SK-N-SH (cell line): ENCODE data around the gene HMGN2. TPM values are rescaled to one million over a fixed set of nuclear protein-coding genes. Genes with fewer than 3 reads are reported as not detected.

Experiments used
- CTCF ChIA-PET: fragments of 300-600, 350-600 bp; formaldehyde crosslinking; extraction: SDS; loops from one replicate; lab custom pipeline; 2021; lab: Yijun Ruan, JAX
- POLR2A ChIA-PET: fragments of 350-600 bp; sonication (Branson Sonifier 250); formaldehyde crosslinking; extraction: SDS; loops from one replicate; lab custom pipeline; 2020; ENCODE audit warnings: antibody characterized with exemption, inconsistent platforms; lab: Yijun Ruan, JAX
- DNase-seq: peaks from one replicate; pipeline ENCODE4 v3.0.0; 2012
- H2AFZ ChIP-seq: fragments of 200-600 bp; sonication (generic); 2 replicates; pipeline ENCODE4 v1.8.1; 2016; ENCODE audit warnings: antibody characterized with exemption, mild to moderate bottlenecking, low read depth
- H3F3A ChIP-seq: fragments of 200-600 bp; sonication (generic); replicated peaks from 2 replicates; pipeline ENCODE3; 2016; ENCODE audit warnings: antibody characterized with exemption, mild to moderate bottlenecking; ENCODE audit not compliant: insufficient read depth
- H3K27ac ChIP-seq, 2 experiments: fragments of 200-500 bp in 1 of 2; fragments of 200-600 bp in 1 of 2; sonication (Bioruptor generic) in 1 of 2; sonication (generic), shearing (Covaris generic) in 1 of 2; 2 replicates each; pipeline versions ENCODE4 v1.5.1 to v1.6.1; 2014 to 2016; ENCODE audit warnings: low read depth in 2 of 2, inconsistent platforms in 1 of 2, low read length in 1 of 2, mild to moderate bottlenecking in 1 of 2, mixed read lengths in 1 of 2
- H3K27me3 ChIP-seq: fragments of 200-600 bp; sonication (generic), shearing (Covaris generic); 2 replicates; pipeline ENCODE4 v1.6.1; 2016; ENCODE audit warnings: mixed run types; ENCODE audit not compliant: insufficient read depth
- H3K36me3 ChIP-seq, 2 experiments: fragments of 200-500 bp in 1 of 2; fragments of 200-600 bp in 1 of 2; sonication (Bioruptor generic) in 1 of 2; sonication (generic) in 1 of 2; replicated peaks in 1 of 2; 2 replicates each; pipeline versions ENCODE3 to v1.5.1; 2014 to 2016; ENCODE audit warnings: low read length in 1 of 2, mild to moderate bottlenecking in 1 of 2; ENCODE audit not compliant: insufficient read depth in 2 of 2, control insufficient read depth in 1 of 2
- H3K4me1 ChIP-seq, 2 experiments: fragments of 200-500 bp in 1 of 2; fragments of 200-600 bp in 1 of 2; sonication (Bioruptor generic) in 1 of 2; sonication (generic), shearing (Covaris generic) in 1 of 2; 2 replicates each; pipeline versions ENCODE4 v1.5.1 to v1.6.1; 2014 to 2016; ENCODE audit warnings: low read depth in 1 of 2, low read length in 1 of 2, mixed run types in 1 of 2; ENCODE audit not compliant: insufficient read depth in 2 of 2, control insufficient read depth in 1 of 2
- H3K4me2 ChIP-seq: fragments of 200-600 bp; sonication (generic), shearing (Covaris generic); 2 replicates; pipeline ENCODE4 v1.6.1; 2017; ENCODE audit warnings: mixed run types
- H3K4me3 ChIP-seq, 2 experiments: fragments of 200-500 bp in 1 of 2; fragments of 200-600 bp in 1 of 2; sonication (Bioruptor generic) in 1 of 2; sonication (generic), shearing (Covaris generic) in 1 of 2; 2 replicates each; pipeline versions ENCODE4 v1.5.1 to v1.8.1; 2014 to 2016; ENCODE audit warnings: low read depth in 2 of 2, inconsistent platforms in 1 of 2, low read length in 1 of 2, mild to moderate bottlenecking in 1 of 2, mixed read lengths in 1 of 2, moderate library complexity in 1 of 2
- H3K79me2 ChIP-seq: fragments of 200-600 bp; sonication (generic); 2 replicates; pipeline ENCODE4 v1.8.1; 2017; ENCODE audit warnings: mild to moderate bottlenecking; ENCODE audit not compliant: insufficient read depth
- H3K9ac ChIP-seq: fragments of 200-600 bp; sonication (generic); 2 replicates; pipeline ENCODE4 v1.6.1; 2017; ENCODE audit warnings: mixed run types
- H3K9me2 ChIP-seq: fragments of 200-600 bp; sonication (generic); 2 replicates; pipeline ENCODE4 v1.6.1; 2017; ENCODE audit warnings: mixed run types
- H3K9me3 ChIP-seq: fragments of 200-600 bp; sonication (generic); 2 replicates; pipeline ENCODE4 v1.6.1; 2017; ENCODE audit warnings: mixed run types, mild to moderate bottlenecking, moderate library complexity
- H4K20me1 ChIP-seq: fragments of 200-600 bp; sonication (generic); 2 replicates; pipeline ENCODE4 v1.6.1; 2017; ENCODE audit warnings: mild to moderate bottlenecking, mixed run types; ENCODE audit not compliant: insufficient read depth
- CHD2 ChIP-seq: fragments of 150-350 bp; IDR thresholded peaks from 2 replicates; pipeline ENCODE4 v1.6.1; 2018; ENCODE audit warnings: low read length; ENCODE audit not compliant: partially characterized antibody
- ELF1 ChIP-seq: IDR thresholded peaks from 2 replicates; pipeline ENCODE4 v1.4.0; 2012
- EP300 ChIP-seq, 2 experiments: IDR thresholded peaks; 2 replicates each; pipeline versions ENCODE4 v1.4.0 to v1.6.1; 2012; ENCODE audit warnings: borderline replicate concordance in 1 of 2, low read depth in 1 of 2, low read length in 1 of 2
- GABPA ChIP-seq: IDR thresholded peaks from 2 replicates; pipeline ENCODE4 v1.4.0; 2012; ENCODE audit warnings: low read depth, mild to moderate bottlenecking
- GATA2 ChIP-seq: sonication (generic); formaldehyde crosslinking; IDR thresholded peaks from 2 replicates; pipeline ENCODE4 v1.5.0; 2020; ENCODE audit warnings: mild to moderate bottlenecking, missing genetic modification reagents
- JUND ChIP-seq: IDR thresholded peaks from 2 replicates; pipeline ENCODE4 v1.4.0; 2012
- MXI1 ChIP-seq: IDR thresholded peaks from 2 replicates; pipeline ENCODE4 v1.6.1; 2012; ENCODE audit warnings: mild to moderate bottlenecking, low read depth, low read length, improper control_type of control experiment
- NRF1 ChIP-seq: IDR thresholded peaks from 2 replicates; pipeline ENCODE4 v1.6.1; 2012; ENCODE audit warnings: low read depth, mild to moderate bottlenecking, low read length
- POLR2AphosphoS5 ChIP-seq: IDR thresholded peaks from 2 replicates; pipeline ENCODE4 v1.6.1; 2012; ENCODE audit warnings: low read depth, low read length
- RAD21 ChIP-seq: IDR thresholded peaks from 2 replicates; pipeline ENCODE4 v1.6.1; 2012; ENCODE audit warnings: mild to moderate bottlenecking, low read length
- RXRA ChIP-seq: IDR thresholded peaks from 2 replicates; pipeline ENCODE4 v1.4.0; 2012; ENCODE audit warnings: low read depth, mild to moderate bottlenecking, borderline replicate concordance
- SIN3A ChIP-seq: IDR thresholded peaks from 2 replicates; pipeline ENCODE4 v1.6.1; 2012; ENCODE audit warnings: low read depth, mild to moderate bottlenecking, low read length, moderate library complexity, borderline replicate concordance
- SMC3 ChIP-seq: IDR thresholded peaks from 2 replicates; pipeline ENCODE4 v1.6.1; 2012; ENCODE audit warnings: low read depth, low read length, improper control_type of control experiment
- TAF1 ChIP-seq: IDR thresholded peaks from 2 replicates; pipeline ENCODE4 v1.6.1; 2012; ENCODE audit warnings: low read depth, mild to moderate bottlenecking, low read length, moderate library complexity, borderline replicate concordance
- TCF12 ChIP-seq: IDR thresholded peaks from 2 replicates; pipeline ENCODE4 v1.4.0; 2012
- TEAD4 ChIP-seq: IDR thresholded peaks from 2 replicates; pipeline ENCODE4 v1.4.0; 2012; ENCODE audit warnings: mild to moderate bottlenecking, borderline replicate concordance; ENCODE audit not compliant: insufficient read depth
- YY1 ChIP-seq: IDR thresholded peaks from 2 replicates; pipeline ENCODE4 v1.4.0; 2012; ENCODE audit warnings: low read depth, mild to moderate bottlenecking
- WGBS: methylation state at CpG from one replicate; pipeline ENCODE4 v1.1.6; 2017; ENCODE audit warnings: low lambda C conversion rate; 5-methylcytosine and 5-hydroxymethylcytosine counted together
- polyA plus RNA-seq, 3 experiments: library from polyadenylated mRNA; depleted of rRNA; stranded (reverse); fragments of >200 nt; gene quantifications; 2 replicates each; pipeline ENCODE4 v1.2.3, GENCODE V29; 2012
- TF ChIP-seq, protein P1 (sequence below): fragments of 150-350 bp; IDR thresholded peaks from 2 replicates; pipeline ENCODE4 v1.6.1; 2017; ENCODE audit warnings: antibody characterized with exemption, low read length, low read depth, borderline replicate concordance
- TF ChIP-seq, protein P2 (sequence below): IDR thresholded peaks from 2 replicates; pipeline ENCODE4 v1.4.0; 2012; ENCODE audit warnings: low read depth, borderline replicate concordance
- TF ChIP-seq, protein P3 (sequence below): IDR thresholded peaks from 2 replicates; pipeline ENCODE4 v1.4.0; 2012; ENCODE audit warnings: low read depth
- TF ChIP-seq, protein P4 (sequence below): IDR thresholded peaks from 2 replicates; pipeline ENCODE4; 2012
- TF ChIP-seq, protein P5 (sequence below): fragments of 150-350 bp; IDR thresholded peaks from 2 replicates; pipeline ENCODE4 v1.6.1; 2016; ENCODE audit warnings: mild to moderate bottlenecking, low read depth, low read length
- TF ChIP-seq, protein P6 (sequence below): IDR thresholded peaks from 2 replicates; pipeline ENCODE4 v1.4.0; 2012; ENCODE audit warnings: low read depth, borderline replicate concordance

Gene HMGN2
- polyA plus RNA-seq, 1 of the 3 experiments (the other 2 are of a cell fraction): 644 TPM

DNA sequence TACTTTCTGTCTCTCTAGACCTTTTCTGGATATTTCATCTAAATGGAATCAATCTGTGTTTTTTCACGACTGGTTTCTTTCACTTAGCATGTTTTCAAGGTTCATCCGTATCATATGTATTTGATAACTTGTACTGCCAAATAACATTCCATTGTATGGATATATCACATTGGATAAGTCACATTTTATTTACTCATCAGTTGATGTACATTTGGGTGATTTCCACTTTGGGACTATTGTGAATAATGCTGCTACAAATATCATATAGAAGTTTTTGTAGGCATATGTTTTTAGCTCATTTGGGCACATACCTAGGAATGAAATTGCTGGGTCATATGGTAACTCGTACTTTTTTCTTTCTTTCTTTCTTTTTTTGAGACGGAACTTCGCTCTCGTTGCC, 6.7 kb downstream of the HMGN2 start:
- CTCF ChIA-PET: interaction anchor here (0.7 to 2.1 kb wide), 2 partner anchors 21 to 46 kb away, joined by 3 to 6 read pairs; no protein-coding TSS in a partner anchor
- 97% methylated on average over 6 of the region's 6 CpGs for WGBS
- no peak for TF ChIP-seq JUND
- TF ChIP-seq, protein P1, sequence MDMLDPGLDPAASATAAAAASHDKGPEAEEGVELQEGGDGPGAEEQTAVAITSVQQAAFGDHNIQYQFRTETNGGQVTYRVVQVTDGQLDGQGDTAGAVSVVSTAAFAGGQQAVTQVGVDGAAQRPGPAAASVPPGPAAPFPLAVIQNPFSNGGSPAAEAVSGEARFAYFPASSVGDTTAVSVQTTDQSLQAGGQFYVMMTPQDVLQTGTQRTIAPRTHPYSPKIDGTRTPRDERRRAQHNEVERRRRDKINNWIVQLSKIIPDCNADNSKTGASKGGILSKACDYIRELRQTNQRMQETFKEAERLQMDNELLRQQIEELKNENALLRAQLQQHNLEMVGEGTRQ: no peak
- TF ChIP-seq CHD2: no peak
- TF ChIP-seq SMC3: no peak
- no peak for TF ChIP-seq ELF1
- TF ChIP-seq YY1: no peak
- TF ChIP-seq RAD21: no peak
- TF ChIP-seq GATA2: no peak
- TF ChIP-seq, protein P2, sequence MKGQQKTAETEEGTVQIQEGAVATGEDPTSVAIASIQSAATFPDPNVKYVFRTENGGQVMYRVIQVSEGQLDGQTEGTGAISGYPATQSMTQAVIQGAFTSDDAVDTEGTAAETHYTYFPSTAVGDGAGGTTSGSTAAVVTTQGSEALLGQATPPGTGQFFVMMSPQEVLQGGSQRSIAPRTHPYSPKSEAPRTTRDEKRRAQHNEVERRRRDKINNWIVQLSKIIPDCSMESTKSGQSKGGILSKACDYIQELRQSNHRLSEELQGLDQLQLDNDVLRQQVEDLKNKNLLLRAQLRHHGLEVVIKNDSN: no peak
- TF ChIP-seq NRF1: no peak
- no peak for TF ChIP-seq EP300 (IDR thresholded peaks at IDR 0.05; ENCODE audit: borderline replicate concordance in 1 of 2, low read depth in 1 of 2, low read length in 1 of 2)
- TF ChIP-seq, protein P3, sequence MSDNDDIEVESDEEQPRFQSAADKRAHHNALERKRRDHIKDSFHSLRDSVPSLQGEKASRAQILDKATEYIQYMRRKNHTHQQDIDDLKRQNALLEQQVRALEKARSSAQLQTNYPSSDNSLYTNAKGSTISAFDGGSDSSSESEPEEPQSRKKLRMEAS: no peak
- TF ChIP-seq TEAD4: no peak
- TF ChIP-seq MXI1: no peak
- no peak for TF ChIP-seq TAF1
- TF ChIP-seq TCF12: no peak
- Histone ChIP-seq H3K9ac (no peak overlapping the region), H3K36me3 (peaks cover 31 to 34% of the 10 kb centered on the region in 2 experiments), H3K4me1 (peaks cover 5 to 20% of the 10 kb centered on the region in 2 experiments; a peak in 3 of 4 replicates), H3F3A (peaks cover 65% of the 10 kb centered on the region), H3K9me3 (no peaks in the 10 kb centered on the region), H3K9me2 (no peaks in the 10 kb centered on the region), H3K79me2 (peaks cover 23% of the 10 kb centered on the region), H2AFZ (no peak overlapping the region), H4K20me1 (peaks cover 21% of the 10 kb centered on the region), H3K4me3 (no peak overlapping the region), H3K4me2 (no peak overlapping the region), H3K27ac (no peak overlapping the region), H3K27me3 (no peaks in the 10 kb centered on the region)
- POLR2A ChIA-PET: no interaction called here
- no peak for DNase-seq

DNA sequence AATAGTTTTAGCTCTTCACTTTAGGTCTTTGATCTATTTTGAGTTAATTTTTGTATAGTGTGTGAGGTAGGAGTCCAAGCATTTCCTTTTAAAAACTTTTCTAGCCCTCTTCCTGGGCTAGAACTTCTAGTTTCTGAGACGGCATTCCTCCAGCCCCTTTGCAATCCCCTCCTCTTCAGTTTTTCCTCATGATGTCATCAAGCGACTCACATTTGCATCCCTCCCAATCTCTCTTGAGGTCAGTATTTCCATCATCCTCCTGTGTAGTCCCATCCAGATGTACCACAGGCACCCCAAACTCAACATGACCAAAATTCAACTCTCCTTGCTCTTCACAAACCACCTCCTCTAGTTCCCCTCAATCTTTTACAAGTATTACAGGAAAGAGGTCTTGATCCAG, 10.7 kb downstream of the HMGN2 start:
- Histone ChIP-seq H3K4me1 (peaks cover 0 to 14% of the 10 kb centered on the region in 2 experiments; a peak in 1 of 4 replicates), H3K79me2 (no peaks in the 10 kb centered on the region), H3K9me2 (no peaks in the 10 kb centered on the region), H3K27ac (peak overlapping the region in 1 of 2 experiments; percentile 50; a peak in 2 of 4 replicates), H3K36me3 (peaks cover 0 to 8% of the 10 kb centered on the region in 2 experiments), H3K9me3 (no peaks in the 10 kb centered on the region), H3K4me3 (no peak overlapping the region), H4K20me1 (no peaks in the 10 kb centered on the region), H3K4me2 (peak overlapping the region; percentile 47; the same call in 1 of the 2 replicates), H3K9ac (no peak overlapping the region), H3K27me3 (no peaks in the 10 kb centered on the region), H3F3A (peaks cover 36% of the 10 kb centered on the region), H2AFZ (no peak overlapping the region)
- 67% methylated on average over 2 of the region's 2 CpGs for WGBS
- ChIA-PET CTCF (no interaction called here), POLR2A (interaction anchor here (2.2 kb wide), 1 partner anchor 18 kb away, joined by 6 read pairs; no protein-coding TSS in a partner anchor)
- DNase-seq: no peak
- no peak for TF ChIP-seq TCF12
- TF ChIP-seq GABPA: no peak
- no peak for TF ChIP-seq EP300 (IDR thresholded peaks at IDR 0.05; ENCODE audit: borderline replicate concordance in 1 of 2, low read depth in 1 of 2, low read length in 1 of 2)
- no peak for TF ChIP-seq SMC3
- TF ChIP-seq, protein P4, sequence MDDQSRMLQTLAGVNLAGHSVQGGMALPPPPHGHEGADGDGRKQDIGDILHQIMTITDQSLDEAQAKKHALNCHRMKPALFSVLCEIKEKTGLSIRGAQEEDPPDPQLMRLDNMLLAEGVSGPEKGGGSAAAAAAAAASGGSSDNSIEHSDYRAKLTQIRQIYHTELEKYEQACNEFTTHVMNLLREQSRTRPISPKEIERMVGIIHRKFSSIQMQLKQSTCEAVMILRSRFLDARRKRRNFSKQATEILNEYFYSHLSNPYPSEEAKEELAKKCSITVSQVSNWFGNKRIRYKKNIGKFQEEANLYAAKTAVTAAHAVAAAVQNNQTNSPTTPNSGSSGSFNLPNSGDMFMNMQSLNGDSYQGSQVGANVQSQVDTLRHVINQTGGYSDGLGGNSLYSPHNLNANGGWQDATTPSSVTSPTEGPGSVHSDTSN: no peak
- TF ChIP-seq CHD2: no peak
- TF ChIP-seq SIN3A: no peak
- TF ChIP-seq, protein P5, sequence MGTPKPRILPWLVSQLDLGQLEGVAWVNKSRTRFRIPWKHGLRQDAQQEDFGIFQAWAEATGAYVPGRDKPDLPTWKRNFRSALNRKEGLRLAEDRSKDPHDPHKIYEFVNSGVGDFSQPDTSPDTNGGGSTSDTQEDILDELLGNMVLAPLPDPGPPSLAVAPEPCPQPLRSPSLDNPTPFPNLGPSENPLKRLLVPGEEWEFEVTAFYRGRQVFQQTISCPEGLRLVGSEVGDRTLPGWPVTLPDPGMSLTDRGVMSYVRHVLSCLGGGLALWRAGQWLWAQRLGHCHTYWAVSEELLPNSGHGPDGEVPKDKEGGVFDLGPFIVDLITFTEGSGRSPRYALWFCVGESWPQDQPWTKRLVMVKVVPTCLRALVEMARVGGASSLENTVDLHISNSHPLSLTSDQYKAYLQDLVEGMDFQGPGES: no peak
- TF ChIP-seq POLR2AphosphoS5: no peak
- TF ChIP-seq, protein P6, sequence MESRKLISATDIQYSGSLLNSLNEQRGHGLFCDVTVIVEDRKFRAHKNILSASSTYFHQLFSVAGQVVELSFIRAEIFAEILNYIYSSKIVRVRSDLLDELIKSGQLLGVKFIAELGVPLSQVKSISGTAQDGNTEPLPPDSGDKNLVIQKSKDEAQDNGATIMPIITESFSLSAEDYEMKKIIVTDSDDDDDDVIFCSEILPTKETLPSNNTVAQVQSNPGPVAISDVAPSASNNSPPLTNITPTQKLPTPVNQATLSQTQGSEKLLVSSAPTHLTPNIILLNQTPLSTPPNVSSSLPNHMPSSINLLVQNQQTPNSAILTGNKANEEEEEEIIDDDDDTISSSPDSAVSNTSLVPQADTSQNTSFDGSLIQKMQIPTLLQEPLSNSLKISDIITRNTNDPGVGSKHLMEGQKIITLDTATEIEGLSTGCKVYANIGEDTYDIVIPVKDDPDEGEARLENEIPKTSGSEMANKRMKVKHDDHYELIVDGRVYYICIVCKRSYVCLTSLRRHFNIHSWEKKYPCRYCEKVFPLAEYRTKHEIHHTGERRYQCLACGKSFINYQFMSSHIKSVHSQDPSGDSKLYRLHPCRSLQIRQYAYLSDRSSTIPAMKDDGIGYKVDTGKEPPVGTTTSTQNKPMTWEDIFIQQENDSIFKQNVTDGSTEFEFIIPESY: no peak
- no peak for TF ChIP-seq RXRA
- TF ChIP-seq YY1: no peak
